IPS-15b (cell line): ENCODE results near the gene SLC17A9.
"Not testable (repeated sequence)": the region's sequence is repeated elsewhere in the genome, so short reads cannot be mapped to it uniquely, and the experiment has no call there.

Source experiments
- H3K27me3 ChIP-seq: one replicate; pipeline ENCODE4 v1.6.1; 2013; ENCODE audit warnings: low read length; ENCODE audit not compliant: control insufficient read depth, insufficient read depth
- H3K36me3 ChIP-seq: one replicate; pipeline ENCODE4 v1.6.1; 2013; ENCODE audit warnings: low read length; ENCODE audit not compliant: control insufficient read depth, insufficient read depth
- H3K4me1 ChIP-seq: one replicate; pipeline ENCODE4 v1.6.1; 2013; ENCODE audit warnings: mild to moderate bottlenecking, low read length; ENCODE audit not compliant: control insufficient read depth, insufficient read depth
- H3K4me3 ChIP-seq: one replicate; pipeline ENCODE4 v1.5.1; 2013; ENCODE audit warnings: low read depth, low read length
- H3K9ac ChIP-seq: one replicate; pipeline ENCODE4 v1.6.1; 2013; ENCODE audit warnings: low read depth, mild to moderate bottlenecking, low read length
- H3K9me3 ChIP-seq: one replicate; pipeline ENCODE4 v1.6.1; 2013; ENCODE audit warnings: mild to moderate bottlenecking, low read length; ENCODE audit not compliant: control insufficient read depth, insufficient read depth

SLC17A9 gene

DNA sequence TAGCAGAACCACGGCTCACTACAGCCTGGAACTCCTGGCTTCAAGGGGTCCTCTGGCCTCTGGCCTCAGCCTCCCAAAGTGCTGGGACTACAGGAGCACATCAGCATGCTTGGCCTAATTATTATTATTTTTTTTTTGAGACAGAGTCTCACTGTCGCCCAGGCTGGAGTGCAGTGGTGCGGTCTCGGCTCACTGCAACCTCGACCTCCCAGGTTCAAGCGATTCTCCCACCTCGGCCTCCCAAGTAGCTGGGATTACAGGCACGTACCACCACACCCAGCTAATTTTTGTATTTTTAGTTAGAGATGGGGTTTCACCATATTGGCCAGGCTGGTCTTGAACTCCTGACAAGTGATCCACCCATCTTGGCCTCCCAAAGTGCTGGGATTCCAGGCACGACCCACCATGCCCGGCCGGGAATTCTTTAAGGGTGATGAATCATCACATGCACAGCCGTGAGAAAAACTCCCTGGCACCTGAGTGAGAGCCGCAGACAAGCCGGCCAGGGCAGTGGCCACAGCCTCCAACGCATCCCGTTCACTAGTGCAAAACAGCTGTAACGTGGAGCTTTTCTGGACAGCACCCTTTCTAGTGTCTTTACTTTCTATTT lies 29.3 kb upstream of the SLC17A9 start:
- not testable (repeated sequence) for H3K4me3 ChIP-seq, H3K27me3 ChIP-seq, H3K9me3 ChIP-seq, H3K36me3 ChIP-seq, H3K9ac ChIP-seq
- H3K4me1 ChIP-seq, result peaks cover 39% of the 10 kb centered on the region

DNA sequence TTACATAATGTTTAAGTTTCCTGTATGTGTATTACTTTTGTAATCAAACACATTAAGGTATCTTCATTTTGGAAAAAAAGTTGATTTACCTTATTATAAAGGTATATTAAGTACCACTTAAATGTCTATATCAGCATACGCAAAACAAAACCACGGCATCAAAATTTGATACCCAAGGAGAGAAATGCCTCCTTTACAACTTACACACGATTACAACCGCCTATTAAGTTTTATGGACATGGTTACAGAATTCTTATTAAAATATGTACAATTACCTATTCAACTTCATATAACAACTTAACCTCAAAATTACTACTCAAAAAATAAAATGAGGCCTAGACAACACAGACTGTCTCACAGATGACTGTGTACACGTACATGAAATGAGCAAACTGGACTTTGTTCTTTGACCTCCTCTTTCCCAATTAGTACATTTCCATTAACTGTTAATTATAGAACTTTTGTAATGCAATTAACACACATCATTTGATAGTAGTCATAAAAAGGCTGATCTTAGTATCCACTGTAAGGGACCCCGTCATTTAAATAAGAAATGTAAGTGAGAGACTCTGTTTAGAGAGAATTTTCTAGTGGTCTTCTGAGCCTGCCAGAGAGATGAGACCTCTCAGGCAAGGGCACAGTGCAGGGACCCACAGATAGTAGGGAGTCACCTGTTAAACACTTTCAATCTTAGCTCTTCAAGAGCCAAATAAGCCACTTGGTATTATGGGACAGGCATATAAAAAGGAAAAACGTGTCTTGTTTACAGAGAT lies 28.7 kb upstream of the SLC17A9 start:
- no peaks in the 10 kb centered on the region for H3K9me3 ChIP-seq
- no peak overlapping the region for H3K9ac ChIP-seq
- H3K27me3 ChIP-seq, result no peaks in the 10 kb centered on the region
- peaks cover 34% of the 10 kb centered on the region for H3K4me1 ChIP-seq
- H3K36me3 ChIP-seq, result no peaks in the 10 kb centered on the region
- peak overlapping the region; percentile 88 for H3K4me3 ChIP-seq

DNA sequence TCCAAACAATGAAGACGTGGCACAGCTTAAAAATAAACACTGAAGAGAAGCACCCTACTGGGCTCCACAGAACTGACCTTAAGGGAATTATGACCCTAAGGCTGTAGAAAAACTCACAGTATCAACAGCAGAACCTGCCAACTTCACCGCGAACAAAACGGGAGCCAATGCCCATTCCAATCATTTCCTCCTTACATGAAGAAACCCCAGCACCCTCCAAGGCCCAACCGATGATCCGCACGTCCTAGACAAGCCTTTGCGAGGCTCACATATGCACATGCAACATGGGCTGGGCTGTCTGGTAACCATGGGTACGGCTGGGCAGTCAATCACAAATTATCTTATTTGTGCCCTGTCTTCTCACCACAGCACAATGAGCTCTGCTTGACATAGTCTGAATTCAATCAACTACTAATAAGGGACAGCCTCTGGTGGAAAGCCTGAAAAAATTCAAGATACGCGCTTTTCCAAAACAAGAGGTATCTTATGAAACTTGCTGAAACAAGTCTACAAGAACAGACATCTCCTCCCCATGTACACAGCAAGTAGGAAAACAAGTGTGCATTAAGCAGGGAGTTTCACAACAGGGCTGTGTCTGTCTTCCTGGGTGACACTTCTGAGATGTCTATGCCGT lies 27.9 kb upstream of the SLC17A9 start:
- no peaks in the 10 kb centered on the region for H3K36me3 ChIP-seq
- H3K4me1 ChIP-seq, result peaks cover 32% of the 10 kb centered on the region
- H3K27me3 ChIP-seq, result no peaks in the 10 kb centered on the region
- peak overlapping the region; percentile 92 for H3K9ac ChIP-seq
- H3K9me3 ChIP-seq, result no peaks in the 10 kb centered on the region
- peak overlapping the region; percentile 88 for H3K4me3 ChIP-seq

DNA sequence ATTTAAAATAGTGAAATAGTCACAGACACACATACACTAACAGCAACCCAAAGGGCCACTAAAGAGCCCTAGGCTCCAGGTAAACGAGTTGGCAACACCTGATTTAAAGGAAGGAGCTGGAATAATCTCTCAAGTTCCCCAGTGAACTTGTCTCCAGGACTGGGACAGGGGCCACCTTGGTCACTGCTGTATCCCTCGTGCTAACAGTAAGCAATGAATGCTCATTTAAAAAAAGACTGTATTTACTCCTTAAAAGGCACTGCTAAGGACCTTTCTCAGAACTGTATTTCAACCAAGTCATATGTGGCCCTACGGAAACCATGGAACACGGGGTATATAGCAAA lies 27.5 kb upstream of the SLC17A9 start:
- Histone ChIP-seq H3K9me3 (no peaks in the 10 kb centered on the region), H3K4me3 (peak overlapping the region; percentile 88), H3K9ac (peak overlapping the region; percentile 92), H3K36me3 (no peaks in the 10 kb centered on the region), H3K27me3 (no peaks in the 10 kb centered on the region), H3K4me1 (peaks cover 28% of the 10 kb centered on the region)

DNA sequence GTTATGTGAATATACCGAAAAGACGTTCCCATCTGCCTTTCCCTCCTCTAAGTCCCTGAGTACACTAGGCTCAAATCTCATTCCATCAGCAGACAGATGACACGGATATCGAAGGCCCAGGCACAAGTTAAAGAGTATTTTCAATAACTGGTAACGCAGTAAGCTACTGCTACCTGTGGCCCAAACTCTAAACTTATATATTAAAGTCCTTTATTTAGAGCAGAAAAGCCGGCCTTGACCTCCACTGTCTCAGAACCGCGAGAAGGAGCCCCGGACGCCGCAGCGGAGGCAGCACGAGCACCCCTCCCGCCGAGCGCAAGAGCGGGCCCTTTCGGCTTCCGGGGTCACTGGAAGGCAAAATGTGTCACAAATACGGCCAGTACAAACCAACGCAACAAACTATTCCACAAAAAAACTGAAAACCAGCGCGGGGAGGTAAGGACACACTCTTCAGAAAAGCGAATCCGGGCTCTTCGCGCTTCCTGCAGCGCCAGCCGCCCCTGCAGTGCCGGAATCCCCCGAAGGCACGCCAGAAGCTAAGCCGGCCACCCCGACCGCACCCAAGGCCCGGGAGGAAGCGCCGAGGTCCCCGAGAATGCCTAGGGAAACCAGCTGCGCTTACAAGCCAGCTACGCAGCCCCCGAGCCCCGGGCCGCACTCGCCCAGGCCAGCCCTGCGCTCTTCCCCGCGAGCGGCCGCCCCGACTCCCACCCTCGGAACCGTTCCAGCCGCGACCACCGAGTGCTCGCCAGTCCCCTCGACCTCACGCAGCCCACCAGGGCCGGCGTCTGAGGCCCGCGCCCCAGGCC lies 26.9 kb upstream of the SLC17A9 start:
- Histone ChIP-seq H3K4me3 (peak overlapping the region; percentile 88), H3K9ac (peak overlapping the region; percentile 92), H3K9me3 (no peaks in the 10 kb centered on the region), H3K36me3 (no peaks in the 10 kb centered on the region), H3K4me1 (peaks cover 26% of the 10 kb centered on the region), H3K27me3 (no peaks in the 10 kb centered on the region)

DNA sequence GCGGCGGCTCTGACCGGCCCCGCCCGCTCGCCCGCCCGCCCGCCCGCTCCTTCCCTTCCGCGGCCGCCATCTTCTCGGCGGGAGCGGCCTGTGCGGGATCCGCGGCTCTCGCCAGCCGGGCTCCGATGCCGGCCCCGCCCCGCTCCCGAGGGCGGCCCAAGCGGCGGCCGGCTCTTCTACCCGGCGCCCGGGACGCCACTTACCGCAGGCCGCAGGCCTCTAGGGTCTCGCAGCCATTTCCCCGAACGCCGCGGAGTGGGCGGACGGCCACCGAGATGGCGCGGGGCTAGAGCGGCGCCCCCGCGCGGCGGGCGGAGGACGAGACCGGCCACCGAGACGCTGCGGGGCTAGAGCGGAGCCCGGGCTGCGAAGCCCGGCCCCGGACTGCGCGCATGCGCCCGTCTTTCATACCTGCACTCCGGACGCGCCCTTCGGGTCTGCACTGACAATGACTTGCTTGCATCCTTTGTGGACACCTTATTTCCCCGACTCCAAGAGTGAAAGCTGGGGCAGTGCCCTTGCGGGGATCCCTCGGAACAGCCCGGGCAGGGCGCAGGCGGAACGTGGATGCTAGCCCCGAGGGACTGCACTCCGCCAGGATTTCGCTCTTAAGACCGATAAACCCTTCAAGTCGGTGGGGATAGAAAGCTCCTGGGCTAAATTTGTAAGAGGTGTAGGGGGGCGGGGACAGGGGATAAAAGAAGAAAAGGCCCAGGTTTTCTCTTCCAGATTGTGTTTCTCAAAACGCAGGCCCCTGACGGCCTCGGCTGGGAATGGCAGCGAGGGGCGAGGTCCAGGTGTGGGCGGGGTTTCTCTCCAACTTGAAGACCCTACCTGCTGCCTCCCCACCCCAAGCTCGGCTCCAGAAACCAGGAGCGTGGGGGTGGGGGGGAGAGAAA lies 26.0 kb upstream of the SLC17A9 start, which contains the start of gene DIDO1:
Gene DIDO1, minus strand, starts transcription at position 277 of the 899 bp plus-strand sequence.
- no peaks in the 10 kb centered on the region for H3K27me3 ChIP-seq
- peak within 1 kb of the TSS; percentile 88 for H3K4me3 ChIP-seq
- no peaks in the 10 kb centered on the region for H3K36me3 ChIP-seq
- H3K9me3 ChIP-seq, result no peaks in the 10 kb centered on the region
- peaks cover 28% of the 10 kb centered on the region for H3K4me1 ChIP-seq
- peak within 1 kb of the TSS; percentile 92 for H3K9ac ChIP-seq

DNA sequence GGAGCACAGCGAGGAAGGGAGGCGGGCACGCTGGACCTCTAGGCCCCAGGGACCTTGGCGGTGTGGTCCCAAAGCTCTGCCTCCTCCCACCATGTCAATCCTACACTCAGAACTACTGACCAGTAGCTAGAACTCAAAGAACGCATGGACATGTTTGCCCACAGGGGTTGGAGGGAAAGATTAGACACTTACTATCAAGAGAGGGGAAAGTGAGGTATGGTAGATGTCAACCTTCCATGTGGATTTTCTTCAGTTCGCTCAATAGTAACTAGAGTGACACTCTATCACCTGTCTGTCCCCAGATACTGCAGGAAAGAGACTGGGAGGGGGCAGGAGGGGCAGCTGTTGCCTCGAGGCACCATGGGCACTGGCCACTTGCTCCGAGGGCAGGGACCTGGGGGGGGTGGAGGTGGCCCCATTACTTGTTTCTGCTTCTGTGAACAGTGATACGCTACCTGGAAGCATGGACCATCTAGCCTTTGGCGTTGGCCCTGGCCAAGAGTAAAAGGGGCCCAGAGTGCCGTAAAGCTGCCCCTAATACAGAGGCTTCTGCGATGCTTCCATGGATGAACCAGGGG lies 25.3 kb upstream of the SLC17A9 start:
- Histone ChIP-seq H3K36me3 (no peaks in the 10 kb centered on the region), H3K27me3 (no peaks in the 10 kb centered on the region), H3K9me3 (no peaks in the 10 kb centered on the region), H3K9ac (peak overlapping the region; percentile 88), H3K4me3 (peak overlapping the region; percentile 88), H3K4me1 (peaks cover 34% of the 10 kb centered on the region)

DNA sequence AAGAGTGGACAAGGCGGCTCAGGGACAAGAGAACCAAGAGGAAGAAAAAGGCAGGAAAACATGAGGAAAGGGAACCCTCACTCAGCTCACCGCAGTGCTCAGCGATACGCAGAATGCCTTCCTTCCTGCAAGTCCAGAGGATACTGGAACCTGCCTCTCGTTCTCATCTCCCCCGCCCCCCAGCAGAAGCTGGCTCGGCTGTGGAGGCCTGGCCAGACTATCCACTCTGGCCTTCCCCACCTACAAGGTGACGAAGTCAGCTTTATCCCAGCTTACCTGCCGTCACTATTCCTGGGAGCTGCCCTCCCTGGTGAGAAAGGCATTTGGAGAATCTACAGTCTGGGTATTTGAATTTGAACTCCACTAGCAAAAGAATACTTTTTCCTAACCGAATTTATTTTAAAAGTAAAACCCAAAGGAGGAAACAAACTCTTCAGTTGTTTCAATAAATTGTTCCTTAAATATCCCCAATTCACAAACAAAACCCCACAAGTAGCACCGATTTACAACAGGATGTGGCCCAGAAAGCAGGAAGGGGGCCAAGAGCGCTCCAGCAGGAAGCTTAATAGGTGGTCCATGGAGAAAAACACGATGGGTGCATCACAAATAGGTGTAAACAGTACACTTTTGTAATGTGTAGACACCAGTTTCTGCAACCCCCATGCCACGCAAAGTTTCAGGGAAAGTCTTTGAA lies 24.1 kb upstream of the SLC17A9 start:
- Histone ChIP-seq H3K27me3 (no peaks in the 10 kb centered on the region), H3K36me3 (no peaks in the 10 kb centered on the region), H3K4me1 (peaks cover 34% of the 10 kb centered on the region), H3K4me3 (peak overlapping the region; percentile 88), H3K9ac (peak overlapping the region; percentile 88), H3K9me3 (no peaks in the 10 kb centered on the region)

DNA sequence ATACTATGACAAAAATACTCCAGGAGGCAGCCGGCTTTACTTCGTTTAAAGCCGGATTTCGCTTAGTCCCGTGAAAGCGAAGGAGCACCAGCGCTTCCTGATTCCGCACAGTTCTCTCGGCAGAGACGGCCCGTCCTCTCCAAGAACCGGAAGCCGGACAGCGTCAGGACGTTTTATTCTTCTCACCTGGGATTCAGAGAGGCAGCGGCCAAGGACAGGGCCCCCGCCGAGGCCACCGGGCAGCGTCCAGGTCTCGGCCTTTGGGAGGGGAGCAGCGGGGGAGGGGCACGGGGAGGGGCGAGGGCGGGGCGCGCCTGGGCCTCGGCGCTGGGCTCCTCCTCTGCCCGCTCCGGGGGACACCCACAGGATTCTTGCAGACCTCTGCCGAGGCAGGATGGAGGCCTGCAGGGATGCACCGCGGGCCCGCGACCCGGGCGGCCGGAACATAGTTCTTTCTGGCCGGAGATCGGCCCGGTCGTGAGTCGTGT lies 23.4 kb upstream of the SLC17A9 start:
- Histone ChIP-seq H3K9ac (peak overlapping the region; percentile 79), H3K27me3 (no peaks in the 10 kb centered on the region), H3K9me3 (no peaks in the 10 kb centered on the region), H3K4me3 (peak overlapping the region; percentile 88), H3K4me1 (peaks cover 30% of the 10 kb centered on the region), H3K36me3 (peaks cover 3% of the 10 kb centered on the region)

DNA sequence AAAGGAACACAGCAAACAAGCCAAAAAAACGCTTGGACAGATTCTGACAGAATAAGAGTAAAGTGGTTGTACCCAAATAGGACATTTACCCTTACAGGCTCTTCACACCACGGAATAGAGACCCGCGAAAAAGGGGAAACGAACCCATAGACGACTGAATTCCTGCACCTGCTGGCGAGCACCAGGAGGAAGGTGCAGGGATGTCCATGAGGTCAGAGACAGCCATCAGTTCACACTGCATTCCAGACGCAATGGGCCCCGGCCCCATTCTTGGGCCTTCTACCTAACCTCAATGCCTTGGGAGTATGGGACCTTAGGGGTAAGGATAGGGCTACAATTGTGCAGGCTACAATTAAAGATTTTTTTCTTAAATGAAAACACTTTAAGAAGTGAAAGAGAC lies 21.0 kb upstream of the SLC17A9 start:
- Histone ChIP-seq H3K4me1 (peaks cover 43% of the 10 kb centered on the region), H3K4me3 (no peak overlapping the region), H3K9ac (no peak overlapping the region), H3K27me3 (no peaks in the 10 kb centered on the region), H3K36me3 (peaks cover 12% of the 10 kb centered on the region), H3K9me3 (no peaks in the 10 kb centered on the region)
